ENCODE data around the gene SHLD2. TPM values are rescaled to one million over a fixed set of nuclear protein-coding genes. Genes with fewer than 3 reads are reported as not detected.
"Not testable (repeated sequence)": the region's sequence is repeated elsewhere in the genome, so short reads cannot be mapped to it uniquely, and the experiment has no call there.

SHLD2 gene
- total and polyA plus RNA-seq, 2 of the 4 experiments (the other 2 are of a cell fraction): 10.6 to 19.9 TPM

DNA sequence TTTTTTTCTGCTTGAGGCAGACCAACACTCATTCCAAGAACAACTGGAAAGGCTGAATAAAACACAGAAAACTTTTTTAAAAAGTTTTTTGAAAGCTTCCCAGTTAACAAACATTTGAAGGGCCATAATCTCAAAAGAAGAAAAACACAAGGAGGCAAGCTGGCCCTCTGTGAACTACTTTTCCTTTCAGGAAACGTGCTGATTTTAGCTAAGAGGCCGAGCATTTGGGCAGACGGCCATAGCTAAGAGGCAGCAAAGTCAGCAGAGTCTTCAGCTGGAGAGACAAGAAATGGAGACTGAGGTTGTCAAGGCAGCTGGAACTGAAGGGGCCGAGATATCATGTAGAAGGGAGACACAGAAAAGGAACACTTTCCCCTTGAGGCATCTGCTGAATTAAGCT is 111.9 kb downstream of the SHLD2 start:
- H3K9me3 ChIP-seq (ENCODE audit: control insufficient read depth, insufficient read depth, low read length); ATAC-seq (ENCODE audit: low read depth); H3K27me3 ChIP-seq (ENCODE audit: control insufficient read depth, insufficient read depth, low read length); dilution Hi-C loops (cut with HindIII; ENCODE audit: low sequenced_read_pairs, unreplicated experiment); H3K79me1 ChIP-seq (ENCODE audit: low read depth in 1 of 2, low read length in 2 of 2); intact Hi-C loops (cut with micrococcal nuclease); CTCF ChIA-PET; POLR2A ChIA-PET (ENCODE audit: unreplicated experiment); H3K9ac ChIP-seq (ENCODE audit: low read depth, low read length); H3K14ac ChIP-seq (replicated peaks; ENCODE audit: low read depth, low read length); H3K4me2 ChIP-seq (ENCODE audit: low read depth, low read length); H3K27ac ChIP-seq (ENCODE audit: insufficient read depth, low read length); H2AK5ac ChIP-seq (ENCODE audit: low read depth, low read length); H2AK9ac ChIP-seq (replicated peaks; ENCODE audit: low read depth, low read length, poor library complexity); DNase-seq; H3K56ac ChIP-seq (ENCODE audit: extremely low read depth, insufficient read depth, low read length); H3K4me3 ChIP-seq (ENCODE audit: insufficient read depth, low read depth, low read length); BruUV-seq (replicated peaks); H2BK15ac ChIP-seq (ENCODE audit: low read depth, low read length); H4K5ac ChIP-seq (ENCODE audit: low read depth, low read length); H2BK120ac ChIP-seq (ENCODE audit: low read depth, low read length); H3K4me1 ChIP-seq (ENCODE audit: control insufficient read depth, insufficient read depth, low read length); H2AFZ ChIP-seq (replicated peaks; ENCODE audit: low read length, poor library complexity); H4K91ac ChIP-seq (ENCODE audit: insufficient read depth, low read depth, low read length); H3K9me1 ChIP-seq (ENCODE audit: insufficient read depth, low read length); H3K18ac ChIP-seq (ENCODE audit: low read depth, low read length); H3K4ac ChIP-seq (ENCODE audit: low read depth, low read length); H2BK20ac ChIP-seq (ENCODE audit: low read depth, low read length); H3K36me3 ChIP-seq (ENCODE audit: control insufficient read depth, insufficient read depth, low read length); H4K8ac ChIP-seq (ENCODE audit: low read depth in 2 of 2, low read length in 2 of 2); H2BK5ac ChIP-seq (ENCODE audit: low read depth, low read length, poor library complexity, severe bottlenecking); H3K23ac ChIP-seq (ENCODE audit: low read depth, low read length); H4K20me1 ChIP-seq (ENCODE audit: insufficient read depth, low read length): not testable (repeated sequence)
- no CpG with 5 or more reads among the region's 4 CpGs for WGBS, 2 experiments (ENCODE audit: extremely low coverage in 2 of 2, insufficient read length in 1 of 2)
- in situ Hi-C loops (cut with MboI; ENCODE audit: low sequenced_read_pairs): loop anchor here (25.0 kb wide), 1 partner anchor 305 kb away; the partner anchor contains the start of gene MINPP1

DNA sequence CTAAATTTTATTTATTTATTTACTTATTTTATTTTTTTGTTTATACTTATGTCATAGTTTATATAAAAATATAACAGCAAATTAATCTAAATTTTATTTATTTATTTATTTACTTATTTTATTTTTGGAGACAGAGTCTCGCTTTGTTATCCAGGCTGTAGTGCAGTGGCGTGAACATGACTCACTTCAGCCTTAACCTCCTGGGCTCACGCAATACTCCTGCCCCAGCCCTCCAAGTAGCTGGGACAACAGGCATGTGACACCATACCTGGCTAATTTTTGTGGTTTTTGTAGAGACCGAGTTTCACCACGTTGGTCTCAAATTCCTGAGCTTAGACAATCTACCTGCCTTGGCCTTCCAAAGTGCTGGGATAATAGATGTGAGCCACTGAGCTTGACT is 115.3 kb downstream of the SHLD2 start:
- H3K27ac ChIP-seq (ENCODE audit: insufficient read depth, low read length); H2AK9ac ChIP-seq (replicated peaks; ENCODE audit: low read depth, low read length, poor library complexity); H3K56ac ChIP-seq (ENCODE audit: extremely low read depth, insufficient read depth, low read length); H3K4me2 ChIP-seq (ENCODE audit: low read depth, low read length); H2BK5ac ChIP-seq (ENCODE audit: low read depth, low read length, poor library complexity, severe bottlenecking); H3K4me3 ChIP-seq (ENCODE audit: insufficient read depth, low read depth, low read length); H3K9me1 ChIP-seq (ENCODE audit: insufficient read depth, low read length); H3K14ac ChIP-seq (replicated peaks; ENCODE audit: low read depth, low read length); H3K18ac ChIP-seq (ENCODE audit: low read depth, low read length); H2AFZ ChIP-seq (replicated peaks; ENCODE audit: low read length, poor library complexity); H2AK5ac ChIP-seq (ENCODE audit: low read depth, low read length); POLR2A ChIA-PET (ENCODE audit: unreplicated experiment); BruUV-seq (replicated peaks); ATAC-seq (ENCODE audit: low read depth); intact Hi-C loops (cut with micrococcal nuclease); H3K9me3 ChIP-seq (ENCODE audit: control insufficient read depth, insufficient read depth, low read length); H3K4me1 ChIP-seq (ENCODE audit: control insufficient read depth, insufficient read depth, low read length); CTCF ChIA-PET; H2BK120ac ChIP-seq (ENCODE audit: low read depth, low read length); H3K79me1 ChIP-seq (ENCODE audit: low read depth in 1 of 2, low read length in 2 of 2); DNase-seq; H4K20me1 ChIP-seq (ENCODE audit: insufficient read depth, low read length); H3K9ac ChIP-seq (ENCODE audit: low read depth, low read length); H3K27me3 ChIP-seq (ENCODE audit: control insufficient read depth, insufficient read depth, low read length); H4K5ac ChIP-seq (ENCODE audit: low read depth, low read length); H2BK20ac ChIP-seq (ENCODE audit: low read depth, low read length); dilution Hi-C loops (cut with HindIII; ENCODE audit: low sequenced_read_pairs, unreplicated experiment); H2BK15ac ChIP-seq (ENCODE audit: low read depth, low read length); H4K91ac ChIP-seq (ENCODE audit: insufficient read depth, low read depth, low read length); H4K8ac ChIP-seq (ENCODE audit: low read depth in 2 of 2, low read length in 2 of 2); H3K36me3 ChIP-seq (ENCODE audit: control insufficient read depth, insufficient read depth, low read length); H3K23ac ChIP-seq (ENCODE audit: low read depth, low read length); H3K4ac ChIP-seq (ENCODE audit: low read depth, low read length): not testable (repeated sequence)
- WGBS, 2 experiments (ENCODE audit: extremely low coverage in 2 of 2, insufficient read length in 1 of 2): no CpG with 5 or more reads among the region's 5 CpGs
- in situ Hi-C loops (cut with MboI; ENCODE audit: low sequenced_read_pairs): loop anchor here (25.0 kb wide), 1 partner anchor 302 kb away; the partner anchor contains the start of gene MINPP1
